ENCODE data around the gene CAD. TPM values are rescaled to one million over a fixed set of nuclear protein-coding genes. Genes with fewer than 3 reads are reported as not detected.
"Not testable (repeated sequence)": the region's sequence is repeated elsewhere in the genome, so short reads cannot be mapped to it uniquely, and the experiment has no call there.

The CAD gene
- 26.9 TPM for polyA plus RNA-seq (ENCODE audit: insufficient read length)

- peak; percentile 29 for DNase-seq (ENCODE audit: low read depth)
Observed at GRCh38 chr2:27217173-27218121, at the start of gene CAD. Gene CAD (plus strand): TSS chr2:27217369. CDS start chr2:27217552, 183 bp downstream.

- no peak for DNase-seq (ENCODE audit: low read depth)
Observed at GRCh38 chr2:27170581-27171337, 46.4 kb upstream of the CAD start.

- DNase-seq (ENCODE audit: low read depth), result no peak
Observed at GRCh38 chr2:27171351-27171848, 45.8 kb upstream of the CAD start.

- DNase-seq (ENCODE audit: low read depth), result no peak
Observed at GRCh38 chr2:27174638-27175037, 42.5 kb upstream of the CAD start.

- no peak for DNase-seq (ENCODE audit: low read depth)
Observed at GRCh38 chr2:27175330-27175729, 41.8 kb upstream of the CAD start.

- DNase-seq (ENCODE audit: low read depth), result not testable (repeated sequence)
Observed at GRCh38 chr2:27175781-27176180, 41.4 kb upstream of the CAD start.

GRCh38 chr2:27177441-27178351 lies 39.5 kb upstream of the CAD start:
- no peak for DNase-seq (ENCODE audit: low read depth)

GRCh38 chr2:27178469-27178868 lies 38.7 kb upstream of the CAD start:
- DNase-seq (ENCODE audit: low read depth), result no peak

GRCh38 chr2:27179344-27180000 lies 37.7 kb upstream of the CAD start:
- no peak for DNase-seq (ENCODE audit: low read depth)

- DNase-seq (ENCODE audit: low read depth), result no peak
Observed at GRCh38 chr2:27182346-27182745, 34.8 kb upstream of the CAD start.

GRCh38 chr2:27184115-27184514 lies 33.1 kb upstream of the CAD start:
- no peak for DNase-seq (ENCODE audit: low read depth)

- DNase-seq (ENCODE audit: low read depth), result no peak
Observed at GRCh38 chr2:27185331-27186026, 31.7 kb upstream of the CAD start.

- DNase-seq (ENCODE audit: low read depth), result no peak
Observed at GRCh38 chr2:27186613-27187345, 30.4 kb upstream of the CAD start.

GRCh38 chr2:27189989-27190388 lies 27.2 kb upstream of the CAD start:
- no peak for DNase-seq (ENCODE audit: low read depth)

- DNase-seq (ENCODE audit: low read depth), result no peak
Observed at GRCh38 chr2:27191070-27191829, 25.9 kb upstream of the CAD start.

GRCh38 chr2:27194538-27195354 lies 22.4 kb upstream of the CAD start:
- DNase-seq (ENCODE audit: low read depth), result no peak

GRCh38 chr2:27195799-27196198 lies 21.4 kb upstream of the CAD start:
- DNase-seq (ENCODE audit: low read depth), result not testable (repeated sequence)

- not testable (repeated sequence) for DNase-seq (ENCODE audit: low read depth)
Observed at GRCh38 chr2:27198068-27198467, 19.1 kb upstream of the CAD start.

All from forelimb muscle (tissue), 1 donor.